NOMO-1 treated with dmso at 0.1 percent for 144 hours (cell line): Measurements from ENCODE around the gene A3GALT2.

Source experiments
- DNase-seq: peaks from one replicate; lab custom pipeline; 2025; ENCODE audit not compliant: unreplicated experiment; lab: John Stamatoyannopoulos, UW

A3GALT2 gene

GRCh38 chr1:33320619-33321165 lies at the start of gene A3GALT2:
TSS of gene A3GALT2 (minus strand) at chr1:33321098. CDS start at chr1:33321098, 0 bp downstream.
- no peak for DNase-seq

GRCh38 chr1:33370301-33370700 lies 49.4 kb upstream of the A3GALT2 start:
- no peak for DNase-seq

- no peak for DNase-seq
Measured at GRCh38 chr1:33369764-33370163, 48.9 kb upstream of the A3GALT2 start.

GRCh38 chr1:33369081-33369480 lies 48.2 kb upstream of the A3GALT2 start:
- DNase-seq: no peak

GRCh38 chr1:33368431-33368830 lies 47.5 kb upstream of the A3GALT2 start:
- no peak for DNase-seq

GRCh38 chr1:33367485-33368405 lies 46.8 kb upstream of the A3GALT2 start:
- no peak for DNase-seq

GRCh38 chr1:33366762-33367484 lies 46.0 kb upstream of the A3GALT2 start:
- DNase-seq: no peak

DNA sequence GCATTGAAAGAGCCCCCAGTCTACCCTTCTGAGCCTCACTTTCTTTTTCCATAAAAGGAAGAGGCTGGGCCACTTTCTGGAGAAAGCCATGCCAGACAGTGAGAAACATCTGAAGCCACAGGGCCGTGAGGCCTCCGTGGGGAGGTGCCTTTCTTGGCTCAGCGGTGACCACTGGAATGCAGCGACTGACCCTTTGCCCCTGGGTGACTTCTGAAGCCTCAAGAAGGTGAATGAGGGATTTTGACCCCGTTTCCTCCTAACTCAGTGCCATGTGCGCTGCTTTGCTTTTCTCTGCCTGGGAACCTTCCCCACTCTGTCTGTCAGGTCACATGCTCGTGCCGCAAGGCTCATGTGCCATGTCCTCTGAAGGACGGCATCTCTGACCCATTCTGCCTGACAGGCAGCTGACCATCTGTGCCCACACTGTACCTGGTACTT lies 44.7 kb upstream of the A3GALT2 start:
- no peak for DNase-seq

GRCh38 chr1:33364565-33364918 lies 43.6 kb upstream of the A3GALT2 start:
- no peak for DNase-seq

DNA sequence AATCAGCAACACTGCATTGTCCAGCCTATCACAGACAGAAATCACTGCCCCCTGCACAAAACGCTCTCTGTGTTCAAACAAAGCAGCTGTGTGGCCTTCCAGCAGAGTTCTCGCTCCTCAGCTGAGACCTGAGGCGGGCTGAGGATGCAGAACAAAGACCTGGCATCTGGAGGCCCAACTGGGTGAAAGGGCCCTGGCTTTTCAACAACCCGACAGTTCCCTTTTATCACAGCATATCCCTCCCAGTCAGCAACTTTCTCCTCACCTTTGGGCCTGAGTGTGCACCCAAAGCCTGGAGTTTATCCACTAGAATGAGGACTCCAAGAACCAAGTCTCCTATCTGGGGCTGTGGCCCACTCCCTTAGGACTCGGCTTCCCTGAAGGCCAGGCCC lies 42.6 kb upstream of the A3GALT2 start:
- DNase-seq: no peak

GRCh38 chr1:33363021-33363420 lies 42.1 kb upstream of the A3GALT2 start:
- DNase-seq: no peak

DNA sequence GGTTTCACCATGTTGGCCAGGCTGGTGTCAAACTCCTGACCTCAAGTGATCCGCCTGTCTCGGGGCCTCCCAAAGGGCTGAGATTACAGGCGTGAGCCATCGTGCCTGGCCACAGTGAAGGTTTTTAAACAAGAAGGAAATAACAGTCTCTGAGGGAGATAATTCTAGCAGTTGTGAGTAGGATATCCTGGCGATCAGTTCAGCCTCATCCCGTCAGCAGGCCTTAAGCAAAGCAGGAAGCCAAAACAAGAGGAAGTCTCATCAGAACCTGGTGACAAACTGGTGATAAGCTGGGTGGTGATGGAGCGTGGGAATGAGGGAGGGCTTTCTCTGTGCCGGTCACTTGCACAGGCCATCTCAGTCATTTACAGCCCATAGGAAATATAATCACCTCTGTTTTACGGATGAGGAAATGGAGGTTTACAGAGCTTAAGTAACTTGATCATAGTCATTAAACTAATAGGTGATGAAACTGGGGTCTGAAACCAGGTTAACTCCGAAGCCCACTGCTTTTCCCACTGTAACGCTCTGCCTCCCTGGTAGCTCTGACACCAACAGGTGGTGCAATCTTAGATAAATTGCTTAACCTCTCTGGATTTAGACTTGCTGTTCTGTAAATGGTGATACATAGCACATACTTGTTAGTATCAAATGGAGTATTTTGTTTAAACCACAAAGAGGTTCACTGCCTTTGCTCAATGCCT lies 40.8 kb upstream of the A3GALT2 start:
- DNase-seq: no peak

DNA sequence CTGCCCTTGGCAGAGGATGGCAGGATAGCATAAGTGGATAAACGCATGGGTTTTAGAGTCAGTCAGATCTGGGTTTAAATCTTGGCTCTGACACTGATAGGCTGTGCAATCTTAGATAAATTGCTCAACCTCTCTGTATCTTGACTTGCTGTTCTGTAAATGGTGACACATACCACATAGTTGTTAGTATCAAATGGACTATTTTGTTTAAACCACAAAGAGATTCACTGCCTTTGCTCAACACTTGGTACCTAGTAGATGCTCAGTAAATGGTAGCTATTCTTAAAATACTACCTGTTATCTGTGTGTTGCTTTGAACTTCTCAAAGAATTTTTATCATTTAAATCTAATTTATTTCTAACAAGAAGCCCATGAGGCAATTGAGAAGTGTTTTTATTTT lies 39.5 kb upstream of the A3GALT2 start:
- DNase-seq: no peak

DNA sequence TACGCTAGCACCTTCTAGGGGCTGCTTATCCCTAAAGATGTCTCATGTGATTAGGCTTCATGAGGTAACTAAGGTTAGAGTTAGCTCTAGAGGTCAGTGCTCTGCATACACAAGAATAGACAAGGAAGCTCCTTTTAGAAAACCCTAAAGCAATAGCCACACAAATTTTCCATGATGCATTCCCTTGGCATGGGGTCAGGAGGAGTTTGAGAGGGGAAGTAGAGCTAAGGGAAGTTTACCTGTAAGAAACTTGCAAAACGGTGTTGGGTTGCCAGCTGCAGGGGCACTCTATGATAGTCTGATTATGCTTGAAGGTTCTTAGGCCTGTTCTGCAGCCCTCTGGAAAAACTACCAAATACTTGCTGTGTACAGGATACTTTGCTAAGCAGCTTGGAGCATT lies 39.0 kb upstream of the A3GALT2 start:
- DNase-seq: no peak

DNA sequence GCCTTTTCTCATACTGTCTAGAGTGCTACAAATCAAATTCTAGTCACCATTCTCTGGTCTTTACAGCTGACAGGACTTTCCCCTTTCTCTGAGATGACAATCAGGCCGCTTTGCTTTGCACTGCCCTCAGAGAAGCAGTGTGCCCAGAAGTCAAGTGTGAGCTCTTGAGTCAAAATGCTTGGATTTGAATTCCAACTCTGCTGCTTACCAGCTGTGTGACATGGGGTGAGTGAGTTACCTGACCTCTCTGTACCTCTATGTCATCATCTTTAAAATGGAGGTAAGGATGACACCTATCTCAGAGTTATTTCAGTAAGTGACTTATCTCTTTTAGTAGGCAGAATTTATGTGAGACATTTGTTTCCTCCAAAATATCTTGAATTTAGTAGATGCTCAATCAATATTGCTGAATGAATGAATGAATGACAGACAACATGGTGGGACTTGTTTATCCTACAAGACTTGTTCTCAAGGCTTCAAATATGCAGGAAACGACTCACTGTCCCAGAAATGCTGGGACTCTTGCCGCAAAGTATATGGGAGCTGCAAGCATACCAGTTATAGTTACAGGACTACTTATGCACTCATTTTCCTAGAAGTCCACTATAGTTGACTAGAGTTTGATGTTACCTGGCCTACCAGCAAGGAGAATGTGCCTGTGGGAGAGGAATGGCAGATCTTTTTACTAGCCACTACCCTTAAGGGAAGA lies 38.1 kb upstream of the A3GALT2 start:
- no peak for DNase-seq

DNA sequence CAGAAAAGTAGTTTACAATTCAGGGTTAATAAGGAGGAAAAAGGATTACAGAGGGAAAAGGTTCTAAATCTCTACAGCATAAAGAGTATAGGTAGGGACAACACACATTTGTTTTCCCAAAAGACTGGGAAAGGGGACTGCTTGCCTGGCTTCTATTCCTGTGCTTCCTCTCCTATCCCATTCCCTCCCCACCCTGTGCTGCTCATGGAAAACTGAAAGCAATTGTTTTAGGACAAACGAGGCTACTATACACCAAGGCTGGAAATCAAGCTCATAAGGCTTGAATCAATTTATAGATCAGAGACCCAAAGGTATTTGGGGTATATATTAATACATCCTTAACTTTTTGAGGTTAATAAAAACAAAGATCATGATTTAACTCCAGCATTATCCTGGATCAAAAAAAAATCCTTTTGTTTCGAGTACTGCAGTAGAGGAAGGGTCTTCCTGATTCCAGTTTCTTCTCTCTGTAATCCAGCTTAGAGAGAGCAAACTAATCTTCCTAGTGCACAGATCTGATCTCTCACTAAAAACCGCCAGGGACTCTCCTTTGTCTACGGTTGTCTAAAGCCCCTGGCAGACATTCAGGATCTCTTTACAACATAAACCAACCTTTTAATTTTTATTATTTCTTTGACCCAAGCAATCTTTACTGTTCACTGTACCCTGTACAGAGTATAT lies 37.4 kb upstream of the A3GALT2 start:
- no peak for DNase-seq

DNA sequence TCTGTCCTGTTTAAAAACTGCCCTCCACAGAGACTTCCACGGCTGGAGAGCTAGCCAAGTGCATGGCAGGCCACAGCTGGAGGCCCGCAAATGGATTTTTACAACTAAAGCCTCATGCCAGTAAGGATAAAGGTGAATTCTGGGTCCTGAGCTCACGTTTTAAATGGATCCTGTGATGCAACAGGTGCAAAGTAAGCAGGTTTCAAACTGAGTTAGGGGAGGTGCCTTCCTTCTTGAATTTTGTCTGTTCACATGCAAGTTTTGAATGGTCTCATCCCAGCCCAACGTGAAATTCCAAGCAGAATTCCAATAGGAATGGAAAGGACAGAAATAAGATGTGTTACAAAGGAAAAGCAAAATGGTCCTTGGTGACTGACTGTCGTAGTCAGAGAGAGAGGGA lies 36.2 kb upstream of the A3GALT2 start:
- no peak for DNase-seq

DNA sequence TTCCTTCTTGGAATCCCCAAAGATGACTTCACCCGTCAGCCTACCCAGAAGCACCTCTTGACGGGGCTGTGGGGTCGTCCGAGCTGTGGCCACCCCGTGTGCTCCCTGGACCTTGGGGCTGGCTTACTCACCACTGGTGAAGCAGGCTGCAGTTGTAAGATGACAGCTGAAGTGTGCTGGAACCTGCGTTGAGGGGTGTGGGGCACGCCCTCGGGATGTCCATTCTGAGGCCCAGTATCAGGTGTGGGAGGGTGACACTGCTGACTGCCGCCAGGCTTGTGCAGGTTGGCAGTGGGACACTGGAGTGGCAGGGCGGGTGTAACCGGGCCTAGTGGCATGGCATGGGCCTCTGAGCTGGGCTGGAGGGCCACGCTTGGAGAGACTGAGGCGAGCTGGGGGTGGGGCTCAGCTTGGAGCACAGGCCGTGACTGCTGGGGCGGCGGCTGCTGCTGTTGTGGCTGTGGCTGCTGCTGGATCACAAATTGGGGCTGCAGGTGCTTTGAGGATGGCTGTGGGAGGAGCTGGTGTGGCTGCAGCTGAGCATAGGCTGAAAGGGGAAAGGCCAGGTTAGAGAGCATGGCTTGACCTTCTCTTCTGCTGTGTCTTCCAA lies 33.9 kb upstream of the A3GALT2 start:
- no peak for DNase-seq

DNA sequence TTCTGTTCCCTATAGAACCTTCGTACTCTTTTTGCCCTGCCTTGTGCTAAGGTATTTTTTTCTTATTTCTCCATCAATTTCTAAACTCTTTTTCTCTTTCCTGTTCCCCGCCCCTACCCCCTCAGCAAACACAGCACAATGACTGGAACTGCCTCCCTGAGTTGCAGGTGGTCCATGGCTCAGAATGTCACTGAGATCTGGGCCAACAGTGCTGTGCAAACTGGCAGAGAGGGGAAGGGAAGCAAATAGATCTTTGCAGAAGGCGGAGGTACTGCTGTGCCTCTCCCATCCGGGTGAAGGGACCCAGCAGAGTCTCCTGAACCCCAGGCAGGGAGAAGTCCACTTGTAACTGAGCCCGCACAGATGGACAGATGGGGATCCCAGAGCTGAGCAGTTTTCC lies 32.6 kb upstream of the A3GALT2 start:
- DNase-seq: no peak

GRCh38 chr1:33351281-33351660 lies 30.4 kb upstream of the A3GALT2 start:
- no peak for DNase-seq
